PC-3 (cell line): ENCODE measurements around the gene BCAS1.

Source experiments
- CTCF ChIP-seq: fragments of 300-600 bp; sonication (generic); conservative IDR thresholded peaks from 2 replicates; pipeline ENCODE4 v1.5.1; 2017; ENCODE audit warnings: antibody characterized with exemption, low read depth, mild to moderate bottlenecking, low read length
- EZH2 ChIP-seq: fragments of 300-600 bp; sonication (generic); IDR thresholded peaks from one replicate; pipeline ENCODE4 v1.6.1; 2017; ENCODE audit warnings: antibody characterized with exemption, mild to moderate bottlenecking, low read length; ENCODE audit not compliant: unreplicated experiment

DNA sequence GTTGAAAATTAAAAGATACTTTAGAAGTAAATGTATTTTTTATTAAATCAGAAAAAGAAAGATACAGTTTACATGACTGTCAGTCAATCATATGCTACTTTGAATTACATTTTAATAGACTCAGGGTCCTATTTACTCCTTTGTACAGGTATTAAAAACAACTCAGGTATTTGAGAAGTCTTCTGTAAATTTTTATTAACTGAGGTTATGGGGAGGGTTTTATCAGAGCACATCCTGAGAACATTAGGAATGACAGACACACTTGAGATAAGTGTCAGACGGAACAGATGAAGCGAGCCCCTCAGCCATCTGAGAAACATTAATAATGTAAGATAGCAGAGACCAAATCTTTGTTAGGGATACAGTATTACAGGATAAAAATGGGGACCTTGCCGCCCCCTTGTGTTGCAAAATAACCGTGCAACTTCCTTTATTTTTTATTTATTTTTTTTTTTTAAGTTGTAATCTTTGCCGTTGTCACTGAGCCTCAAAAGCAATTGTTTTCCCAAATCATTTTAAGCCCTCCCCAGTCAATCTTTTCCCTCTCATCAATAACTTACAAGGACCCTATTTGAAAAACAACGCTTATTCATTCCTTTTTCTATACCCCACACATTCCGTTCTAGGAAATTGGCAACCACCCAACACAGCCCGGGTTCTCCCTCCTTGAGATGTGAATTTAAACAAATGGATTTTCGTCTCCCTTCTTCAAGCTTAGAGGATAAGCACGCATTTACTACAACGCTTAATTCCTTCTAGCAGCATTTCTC, 126.7 kb downstream of the BCAS1 start:
- TF ChIP-seq CTCF: peak; percentile 82
- no peak for TF ChIP-seq EZH2
